ENCODE measurements around the gene CTNNA3.

The CTNNA3 gene

DNA sequence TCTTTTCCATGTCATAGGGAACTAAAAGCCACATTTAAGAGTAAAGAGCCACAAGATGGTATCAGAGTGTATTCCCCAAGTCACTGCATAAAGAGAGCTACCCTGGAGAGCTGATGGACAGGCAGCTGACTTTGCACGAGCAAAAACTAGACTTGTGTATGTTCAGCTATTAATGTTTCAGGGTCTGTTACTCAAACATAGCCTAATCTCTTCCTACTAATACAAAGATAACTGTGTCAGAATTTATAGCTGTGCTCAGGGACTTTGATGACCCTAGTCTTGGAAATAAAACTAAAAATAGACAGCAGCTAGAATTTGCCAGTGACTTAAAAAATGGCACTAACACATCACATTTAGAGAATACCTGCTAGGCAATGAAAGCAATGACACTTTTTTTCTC, 815.7 kb downstream of the CTNNA3 start:
- H3K4me2 ChIP-seq (ENCODE audit: low read depth, low read length, poor library complexity, severe bottlenecking), result no peak overlapping the region
- TF ChIP-seq EZH2phosphoT487 (IDR thresholded peaks at IDR 0.05; ENCODE audit: borderline replicate concordance), result no peak
- TF ChIP-seq, protein P1, sequence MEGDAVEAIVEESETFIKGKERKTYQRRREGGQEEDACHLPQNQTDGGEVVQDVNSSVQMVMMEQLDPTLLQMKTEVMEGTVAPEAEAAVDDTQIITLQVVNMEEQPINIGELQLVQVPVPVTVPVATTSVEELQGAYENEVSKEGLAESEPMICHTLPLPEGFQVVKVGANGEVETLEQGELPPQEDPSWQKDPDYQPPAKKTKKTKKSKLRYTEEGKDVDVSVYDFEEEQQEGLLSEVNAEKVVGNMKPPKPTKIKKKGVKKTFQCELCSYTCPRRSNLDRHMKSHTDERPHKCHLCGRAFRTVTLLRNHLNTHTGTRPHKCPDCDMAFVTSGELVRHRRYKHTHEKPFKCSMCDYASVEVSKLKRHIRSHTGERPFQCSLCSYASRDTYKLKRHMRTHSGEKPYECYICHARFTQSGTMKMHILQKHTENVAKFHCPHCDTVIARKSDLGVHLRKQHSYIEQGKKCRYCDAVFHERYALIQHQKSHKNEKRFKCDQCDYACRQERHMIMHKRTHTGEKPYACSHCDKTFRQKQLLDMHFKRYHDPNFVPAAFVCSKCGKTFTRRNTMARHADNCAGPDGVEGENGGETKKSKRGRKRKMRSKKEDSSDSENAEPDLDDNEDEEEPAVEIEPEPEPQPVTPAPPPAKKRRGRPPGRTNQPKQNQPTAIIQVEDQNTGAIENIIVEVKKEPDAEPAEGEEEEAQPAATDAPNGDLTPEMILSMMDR (conservative IDR thresholded peaks at IDR 0.05; ENCODE audit: low read length), result no peak
- H3K4me3 ChIP-seq (ENCODE audit: low read length, poor library complexity, severe bottlenecking), result no peak overlapping the region
- no peaks in the 10 kb centered on the region; the same call in 1 of the 2 replicates for H3K9me3 ChIP-seq (ENCODE audit: insufficient read depth, low read depth, low read length)
- H4K20me1 ChIP-seq (ENCODE audit: insufficient read depth, low read length, poor library complexity, severe bottlenecking), result no peaks in the 10 kb centered on the region
- no peak overlapping the region for H3K9ac ChIP-seq (ENCODE audit: low read depth, low read length, poor library complexity, severe bottlenecking)
- no peaks in the 10 kb centered on the region for H3K36me3 ChIP-seq (ENCODE audit: insufficient read depth, low read length)
- no peaks in the 10 kb centered on the region for H3K27me3 ChIP-seq (ENCODE audit: insufficient read depth, low read length, poor library complexity, severe bottlenecking)
- no peak overlapping the region for H2AFZ ChIP-seq (ENCODE audit: low read length)
- H3K79me2 ChIP-seq (ENCODE audit: insufficient read depth, low read length), result no peaks in the 10 kb centered on the region
- H3K4me1 ChIP-seq (ENCODE audit: insufficient read depth, low read length, poor library complexity, severe bottlenecking), result no peaks in the 10 kb centered on the region
- H3F3A ChIP-seq (ENCODE audit: low read depth), result no peaks in the 10 kb centered on the region
- H3K9me2 ChIP-seq (replicated peaks; ENCODE audit: low read depth, low read length), result no peaks in the 10 kb centered on the region

DNA sequence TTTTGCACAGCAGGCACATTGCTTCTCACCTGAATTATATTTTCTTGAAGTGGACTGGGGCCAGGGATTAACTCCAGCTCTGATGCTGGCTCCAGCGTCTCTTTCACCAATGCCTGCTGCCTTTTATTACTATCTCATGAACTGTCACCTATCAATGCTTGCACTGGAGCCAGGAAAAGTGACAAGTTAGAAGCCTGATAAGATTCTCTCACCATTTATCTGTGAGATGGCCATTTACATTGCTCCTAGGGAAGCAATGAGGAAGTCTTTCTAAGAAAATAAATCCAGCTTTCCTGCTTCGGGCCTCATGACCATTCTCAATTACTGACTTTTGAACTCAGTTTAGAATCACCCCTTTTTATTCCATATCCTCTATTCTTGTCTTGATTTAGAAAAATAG, 818.6 kb downstream of the CTNNA3 start:
- H3K9ac ChIP-seq (ENCODE audit: low read depth, low read length, poor library complexity, severe bottlenecking), result no peak overlapping the region
- H3K36me3 ChIP-seq (ENCODE audit: insufficient read depth, low read length), result no peaks in the 10 kb centered on the region
- no peaks in the 10 kb centered on the region for H3F3A ChIP-seq (ENCODE audit: low read depth)
- no peaks in the 10 kb centered on the region for H3K79me2 ChIP-seq (ENCODE audit: insufficient read depth, low read length)
- no peaks in the 10 kb centered on the region for H3K4me1 ChIP-seq (ENCODE audit: insufficient read depth, low read length, poor library complexity, severe bottlenecking)
- H3K9me3 ChIP-seq (ENCODE audit: insufficient read depth, low read depth, low read length), result no peaks in the 10 kb centered on the region; the same call in 1 of the 2 replicates
- no peak overlapping the region for H3K4me3 ChIP-seq (ENCODE audit: low read length, poor library complexity, severe bottlenecking)
- H3K4me2 ChIP-seq (ENCODE audit: low read depth, low read length, poor library complexity, severe bottlenecking), result no peak overlapping the region
- H2AFZ ChIP-seq (ENCODE audit: low read length), result no peak overlapping the region
- H4K20me1 ChIP-seq (ENCODE audit: insufficient read depth, low read length, poor library complexity, severe bottlenecking), result no peaks in the 10 kb centered on the region
- H3K9me2 ChIP-seq (replicated peaks; ENCODE audit: low read depth, low read length), result no peaks in the 10 kb centered on the region
- H3K27me3 ChIP-seq (ENCODE audit: insufficient read depth, low read length, poor library complexity, severe bottlenecking), result no peaks in the 10 kb centered on the region
- TF ChIP-seq, protein P1 (conservative IDR thresholded peaks at IDR 0.05; ENCODE audit: low read length), result no peak
- no peak for TF ChIP-seq EZH2phosphoT487 (IDR thresholded peaks at IDR 0.05; ENCODE audit: borderline replicate concordance)

DNA sequence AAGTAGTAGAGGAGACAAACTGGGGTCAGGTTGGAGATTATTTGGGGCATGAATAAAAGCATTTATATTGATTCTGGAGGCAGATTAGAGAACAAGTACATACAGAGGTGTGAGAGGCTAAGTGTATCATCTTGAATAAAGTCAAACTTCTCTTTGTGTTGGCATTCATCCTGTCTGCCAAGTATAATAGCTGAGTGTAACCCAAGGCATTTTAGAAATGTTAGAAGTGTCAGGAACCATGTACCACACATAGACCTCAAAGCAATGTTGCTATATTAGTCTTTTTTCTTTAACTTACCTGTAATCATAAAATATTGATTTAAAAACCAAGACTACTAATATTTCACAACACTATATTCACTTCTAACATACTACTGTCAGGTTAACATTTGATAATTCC, 826.4 kb downstream of the CTNNA3 start:
- no peaks in the 10 kb centered on the region for H3K4me1 ChIP-seq (ENCODE audit: insufficient read depth, low read length, poor library complexity, severe bottlenecking)
- H3K36me3 ChIP-seq (ENCODE audit: insufficient read depth, low read length), result no peaks in the 10 kb centered on the region
- no peak for TF ChIP-seq EZH2phosphoT487 (IDR thresholded peaks at IDR 0.05; ENCODE audit: borderline replicate concordance)
- TF ChIP-seq, protein P1 (conservative IDR thresholded peaks at IDR 0.05; ENCODE audit: low read length), result no peak
- H3K4me2 ChIP-seq (ENCODE audit: low read depth, low read length, poor library complexity, severe bottlenecking), result no peak overlapping the region
- no peaks in the 10 kb centered on the region for H3K9me3 ChIP-seq (ENCODE audit: insufficient read depth, low read depth, low read length)
- H3K9me2 ChIP-seq (replicated peaks; ENCODE audit: low read depth, low read length), result no peaks in the 10 kb centered on the region
- H4K20me1 ChIP-seq (ENCODE audit: insufficient read depth, low read length, poor library complexity, severe bottlenecking), result no peaks in the 10 kb centered on the region
- no peaks in the 10 kb centered on the region for H3F3A ChIP-seq (ENCODE audit: low read depth)
- no peaks in the 10 kb centered on the region for H3K27me3 ChIP-seq (ENCODE audit: insufficient read depth, low read length, poor library complexity, severe bottlenecking)
- H3K4me3 ChIP-seq (ENCODE audit: low read length, poor library complexity, severe bottlenecking), result no peak overlapping the region
- no peak overlapping the region for H2AFZ ChIP-seq (ENCODE audit: low read length)
- H3K9ac ChIP-seq (ENCODE audit: low read depth, low read length, poor library complexity, severe bottlenecking), result no peak overlapping the region
- H3K79me2 ChIP-seq (ENCODE audit: insufficient read depth, low read length), result no peaks in the 10 kb centered on the region
